LNCAP (cell line): ENCODE measurements around the gene SLC39A2.

Experiments
- CTCF ChIP-seq: fragments of 450-650 bp; IDR thresholded peaks from 2 replicates; pipeline ENCODE4 v1.5.1; 2017; ENCODE audit warnings: mild to moderate bottlenecking

Gene SLC39A2

GRCh38 chr14:20989471-20989786, 9.7 kb upstream of the SLC39A2 start:
- TF ChIP-seq CTCF, result no peak

GRCh38 chr14:20989787-20990600, 9.1 kb upstream of the SLC39A2 start, which contains the start of gene METTL17:
METTL17 (plus strand) TSS chr14:20989980; CDS start chr14:20990003, 23 bp downstream.
- TF ChIP-seq CTCF, result peak; percentile 53; the same call in 1 of the 2 replicates

GRCh38 chr14:20996521-20996920, 2.6 kb upstream of the SLC39A2 start:
- TF ChIP-seq CTCF, result no peak

GRCh38 chr14:20997115-20997514, 2.0 kb upstream of the SLC39A2 start:
- no peak for TF ChIP-seq CTCF

GRCh38 chr14:20997564-20997963, 1.5 kb upstream of the SLC39A2 start:
- no peak for TF ChIP-seq CTCF

GRCh38 chr14:20998139-20998538, 954 bp upstream of the SLC39A2 start:
- no peak for TF ChIP-seq CTCF

GRCh38 chr14:20999591-20999990, 498 bp downstream of the SLC39A2 start:
- TF ChIP-seq CTCF, result no peak

- TF ChIP-seq CTCF, result no peak
These were observed 2.1 kb downstream of the SLC39A2 start for GRCh38 chr14:21001218-21001617.
